ENCODE data around the gene DLEC1.

The DLEC1 gene

GRCh38 chr3:38100498-38100897, 61.5 kb downstream of the DLEC1 start:
- H3K27ac ChIP-seq (ENCODE audit: low read length), result no peak overlapping the region
- no peaks in the 10 kb centered on the region for H4K20me1 ChIP-seq (ENCODE audit: insufficient read depth, low read length)
- no peak overlapping the region for H3K9ac ChIP-seq (ENCODE audit: low read length)
- no peak overlapping the region for H3K4me3 ChIP-seq (ENCODE audit: low read length)
- peaks cover 8% of the 10 kb centered on the region for H3K4me1 ChIP-seq (ENCODE audit: low read length)
- no peaks in the 10 kb centered on the region for H3K79me2 ChIP-seq (ENCODE audit: low read length)
- H3K4me2 ChIP-seq (ENCODE audit: low read length), result no peak overlapping the region
- H3K27me3 ChIP-seq (ENCODE audit: low read depth, low read length), result peaks cover 15% of the 10 kb centered on the region; the same call in 1 of the 2 replicates
- H3K9me3 ChIP-seq (ENCODE audit: insufficient read depth, low read length), result 0 out of 2 replicates have a peak, but pooled peaks cover 3% of the 10 kb centered on the region
- no peaks in the 10 kb centered on the region for H3K36me3 ChIP-seq (replicated peaks; ENCODE audit: low read depth, low read length)
- H2AFZ ChIP-seq (ENCODE audit: low read depth, low read length), result no peak overlapping the region
- no peak for TF ChIP-seq CTCF (IDR thresholded peaks at IDR 0.05; ENCODE audit: low read depth, low read length)
- TF ChIP-seq EZH2phosphoT487 (IDR thresholded peaks at IDR 0.05; ENCODE audit: low read depth), result no peak

DNA sequence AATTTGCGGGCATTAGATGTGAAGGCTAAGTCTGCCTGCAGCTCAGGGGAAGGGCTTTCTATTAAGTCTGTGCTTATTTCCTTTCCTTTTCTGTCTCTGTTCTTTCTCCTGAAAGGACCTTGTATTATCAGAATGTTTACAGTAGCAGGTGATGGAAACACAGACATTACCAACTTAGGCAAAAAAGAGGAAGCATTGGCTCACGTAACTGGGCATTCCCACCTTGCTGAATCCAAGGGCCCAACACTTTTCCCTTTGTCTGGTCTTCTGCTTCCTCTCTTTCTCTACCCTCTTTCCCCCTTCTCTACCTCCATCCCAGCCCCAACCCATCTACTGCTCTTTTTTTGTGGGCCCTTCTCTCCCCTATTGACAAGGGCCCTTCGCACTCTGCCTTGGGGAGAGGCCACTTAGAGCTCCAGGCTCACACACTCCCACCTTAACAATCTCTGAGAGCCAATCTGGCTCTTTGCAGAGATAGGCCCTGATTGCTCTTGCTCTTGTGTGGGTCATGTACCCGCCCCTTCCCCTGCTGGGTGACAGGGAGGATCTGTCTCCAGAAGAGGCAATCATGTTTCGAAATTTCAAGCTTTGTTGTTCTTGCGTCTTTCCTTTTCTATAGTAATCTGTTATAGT, 62.9 kb downstream of the DLEC1 start:
- Histone ChIP-seq H3K27ac (ENCODE audit: low read length) (no peak overlapping the region), H3K4me1 (ENCODE audit: low read length) (peaks cover 8% of the 10 kb centered on the region), H3K4me2 (ENCODE audit: low read length) (no peak overlapping the region), H3K9me3 (ENCODE audit: insufficient read depth, low read length) (0 out of 2 replicates have a peak, but pooled peaks cover 3% of the 10 kb centered on the region), H2AFZ (ENCODE audit: low read depth, low read length) (no peak overlapping the region), H3K4me3 (ENCODE audit: low read length) (no peak overlapping the region), H3K9ac (ENCODE audit: low read length) (no peak overlapping the region), H3K79me2 (ENCODE audit: low read length) (no peaks in the 10 kb centered on the region), H3K27me3 (ENCODE audit: low read depth, low read length) (peaks cover 15% of the 10 kb centered on the region; the same call in 1 of the 2 replicates), H3K36me3 (replicated peaks; ENCODE audit: low read depth, low read length) (no peaks in the 10 kb centered on the region), H4K20me1 (ENCODE audit: insufficient read depth, low read length) (no peaks in the 10 kb centered on the region)
- no peak for TF ChIP-seq CTCF (IDR thresholded peaks at IDR 0.05; ENCODE audit: low read depth, low read length)
- TF ChIP-seq EZH2phosphoT487 (IDR thresholded peaks at IDR 0.05; ENCODE audit: low read depth), result no peak

GRCh38 chr3:38102444-38102814, 63.4 kb downstream of the DLEC1 start:
- Histone ChIP-seq H4K20me1 (ENCODE audit: insufficient read depth, low read length) (no peaks in the 10 kb centered on the region), H3K27ac (ENCODE audit: low read length) (no peak overlapping the region), H3K27me3 (ENCODE audit: low read depth, low read length) (peaks cover 15% of the 10 kb centered on the region; the same call in 1 of the 2 replicates)

GRCh38 chr3:38105525-38105924, 66.5 kb downstream of the DLEC1 start:
- no peaks in the 10 kb centered on the region for H3K36me3 ChIP-seq (replicated peaks; ENCODE audit: low read depth, low read length)
- 0 out of 2 replicates have a peak, but pooled peaks cover 3% of the 10 kb centered on the region for H3K9me3 ChIP-seq (ENCODE audit: insufficient read depth, low read length)
- TF ChIP-seq EZH2phosphoT487 (IDR thresholded peaks at IDR 0.05; ENCODE audit: low read depth), result no peak
- TF ChIP-seq CTCF (IDR thresholded peaks at IDR 0.05; ENCODE audit: low read depth, low read length), result no peak
- no peak overlapping the region for H3K9ac ChIP-seq (ENCODE audit: low read length)
- H3K27me3 ChIP-seq (ENCODE audit: low read depth, low read length), result 0 out of 2 replicates have a peak, but pooled peaks cover 3% of the 10 kb centered on the region
- H2AFZ ChIP-seq (ENCODE audit: low read depth, low read length), result no peak overlapping the region
- no peak overlapping the region for H3K4me3 ChIP-seq (ENCODE audit: low read length)
- H3K79me2 ChIP-seq (ENCODE audit: low read length), result no peaks in the 10 kb centered on the region
- H4K20me1 ChIP-seq (ENCODE audit: insufficient read depth, low read length), result no peaks in the 10 kb centered on the region
- no peak overlapping the region for H3K4me2 ChIP-seq (ENCODE audit: low read length)
- no peak overlapping the region for H3K27ac ChIP-seq (ENCODE audit: low read length)
- peaks cover 8% of the 10 kb centered on the region for H3K4me1 ChIP-seq (ENCODE audit: low read length)

More at GRCh38 chr3:38102444-38102814, 63.4 kb downstream of the DLEC1 start:
- Histone ChIP-seq H3K36me3 (replicated peaks; ENCODE audit: low read depth, low read length) (no peaks in the 10 kb centered on the region), H2AFZ (ENCODE audit: low read depth, low read length) (no peak overlapping the region), H3K4me2 (ENCODE audit: low read length) (no peak overlapping the region), H3K4me3 (ENCODE audit: low read length) (no peak overlapping the region), H3K9me3 (ENCODE audit: insufficient read depth, low read length) (0 out of 2 replicates have a peak, but pooled peaks cover 3% of the 10 kb centered on the region), H3K9ac (ENCODE audit: low read length) (no peak overlapping the region), H3K79me2 (ENCODE audit: low read length) (no peaks in the 10 kb centered on the region), H3K4me1 (ENCODE audit: low read length) (peaks cover 8% of the 10 kb centered on the region)
- TF ChIP-seq CTCF (IDR thresholded peaks at IDR 0.05; ENCODE audit: low read depth, low read length) (no peak), EZH2phosphoT487 (IDR thresholded peaks at IDR 0.05; ENCODE audit: low read depth) (no peak)
